HepG2 (cell line): Measurements from ENCODE around the gene CAMK2G. TPM values are rescaled to one million over a fixed set of nuclear protein-coding genes. Genes with fewer than 3 reads are reported as not detected.

Source experiments
- AGO1 ChIP-seq: fragments of 200-400 bp; formaldehyde crosslinking; IDR thresholded peaks from 2 replicates; pipeline ENCODE4 v1.6.1; 2017; ENCODE audit warnings: mild to moderate bottlenecking, low read depth, low read length, moderate library complexity; ENCODE audit not compliant: poor library complexity, severe bottlenecking
- ASH2L ChIP-seq: fragments of 300-600, 200-600 bp; sonication (generic); IDR thresholded peaks from 2 replicates; pipeline ENCODE4 v1.7.0; 2017; ENCODE audit warnings: low read depth, mild to moderate bottlenecking, moderate library complexity, mixed read lengths, low read length; ENCODE audit not compliant: insufficient read length
- NCOA5 ChIP-seq: sonication (generic); formaldehyde crosslinking; IDR thresholded peaks from 2 replicates; pipeline ENCODE4 v1.4.0; 2020; ENCODE audit warnings: missing genetic modification reagents
- RCOR2 ChIP-seq: IDR thresholded peaks from 2 replicates; pipeline ENCODE4 v1.6.1; 2016; ENCODE audit warnings: missing biosample characterization, missing genetic modification reagents
- SIN3A ChIP-seq: IDR thresholded peaks from 2 replicates; pipeline ENCODE4 v1.6.1; 2011; ENCODE audit warnings: low read depth, mild to moderate bottlenecking, control low read depth, low read length, borderline replicate concordance
- ZKSCAN5 ChIP-seq: sonication (generic); formaldehyde crosslinking; IDR thresholded peaks from 2 replicates; pipeline ENCODE4 v1.5.1; 2020; ENCODE audit warnings: mild to moderate bottlenecking, missing genetic modification reagents
- ZNF235 ChIP-seq: sonication (generic); formaldehyde crosslinking; IDR thresholded peaks from 2 replicates; pipeline ENCODE4 v1.8.1; 2023; ENCODE audit warnings: mild to moderate bottlenecking, missing genetic modification reagents, borderline replicate concordance
- ZNF737 ChIP-seq: sonication (generic); formaldehyde crosslinking; IDR thresholded peaks from 2 replicates; pipeline ENCODE4 v1.5.0; 2020; ENCODE audit warnings: missing genetic modification reagents, mild to moderate bottlenecking, borderline replicate concordance
- polyA plus RNA-seq, 8 experiments: library from polyadenylated mRNA; depleted of rRNA in 3 of 8; stranded (reverse) in 7 of 8; unstranded in 1 of 8; fragments of >200 nt; fragmentation: Illumina TruSeq in 4 of 8; extraction: Trizol in 4 of 8; gene quantifications; 2 replicates each; pipeline versions ENCODE4 v1.2.1 to v1.2.3, GENCODE V29; 2011 to 2016; ENCODE audit warnings: low read depth in 4 of 8, missing spikeins in 1 of 8, mixed read lengths in 1 of 8; ENCODE audit not compliant: insufficient read depth in 1 of 8
- total RNA-seq, 5 experiments: library from RNA; depleted of rRNA; stranded (reverse); fragments of >200 nt; fragmentation: Illumina TruSeq; extraction: Trizol; gene quantifications; 2 replicates each; pipeline ENCODE4 v1.2.3, GENCODE V29; 2016; ENCODE audit warnings: low read depth in 1 of 5
- TF ChIP-seq, protein P1 (sequence below): sonication (generic); formaldehyde crosslinking; IDR thresholded peaks from 2 replicates; pipeline ENCODE4 v1.9.0; 2021; ENCODE audit warnings: missing genetic modification reagents, mild to moderate bottlenecking, borderline replicate concordance
- TF ChIP-seq, protein P2 (sequence below): sonication (generic); formaldehyde crosslinking; IDR thresholded peaks from 2 replicates; pipeline ENCODE4 v1.5.0; 2020; ENCODE audit warnings: mild to moderate bottlenecking, missing genetic modification reagents, borderline replicate concordance
- TF ChIP-seq, protein P3 (sequence below): sonication (generic); formaldehyde crosslinking; IDR thresholded peaks from 2 replicates; pipeline ENCODE4 v1.4.0; 2020; ENCODE audit warnings: missing genetic modification reagents
- TF ChIP-seq, protein P4 (sequence below), 2 experiments: fragments of 450-650 bp in 1 of 2; sonication (generic) in 1 of 2; formaldehyde crosslinking; IDR thresholded peaks; 2 replicates each; pipeline versions ENCODE4 v1.5.0 to v1.8.0; 2020 to 2022; ENCODE audit warnings: mild to moderate bottlenecking in 1 of 2, missing genetic modification reagents in 1 of 2

The CAMK2G gene
- total and polyA plus RNA-seq, 2 of the 13 experiments (the other 11 are each of a cell fraction or from before 2014, with no cell fraction given), result 15.9 to 18.8 TPM

DNA sequence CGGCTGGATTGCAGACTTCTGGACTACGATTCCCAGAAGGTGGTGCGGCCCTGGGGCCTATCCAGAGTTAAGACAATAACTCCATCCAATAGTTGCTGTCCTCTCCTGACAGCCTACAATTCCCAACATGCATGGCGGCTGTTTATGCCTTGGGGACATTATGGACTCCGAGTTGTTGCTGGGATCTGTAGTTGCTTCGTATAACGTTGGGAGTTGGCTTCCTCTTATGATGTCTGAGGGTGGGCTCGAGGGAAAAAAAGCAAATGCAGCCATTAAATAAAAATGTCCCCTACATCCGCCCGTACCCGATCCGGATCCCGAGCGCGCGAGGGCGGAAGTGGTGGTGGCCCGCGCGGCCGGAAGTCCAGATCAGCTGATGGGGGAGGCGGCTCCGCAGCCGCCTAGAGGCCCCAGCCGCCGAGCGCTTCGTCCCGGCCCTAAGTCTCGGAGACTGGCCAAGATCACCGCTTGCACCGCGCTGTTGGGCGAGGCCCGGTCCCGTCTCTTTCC, 89.1 kb downstream of the CAMK2G start, which contains the start of gene ZSWIM8 (continued):
- no peak for TF ChIP-seq RCOR2
- no peak for TF ChIP-seq ZKSCAN5
- no peak for TF ChIP-seq ZNF235 (CRISPR knock-in tag)
- no peak for TF ChIP-seq ZNF737 (CRISPR knock-in tag)
- TF ChIP-seq, protein P1, sequence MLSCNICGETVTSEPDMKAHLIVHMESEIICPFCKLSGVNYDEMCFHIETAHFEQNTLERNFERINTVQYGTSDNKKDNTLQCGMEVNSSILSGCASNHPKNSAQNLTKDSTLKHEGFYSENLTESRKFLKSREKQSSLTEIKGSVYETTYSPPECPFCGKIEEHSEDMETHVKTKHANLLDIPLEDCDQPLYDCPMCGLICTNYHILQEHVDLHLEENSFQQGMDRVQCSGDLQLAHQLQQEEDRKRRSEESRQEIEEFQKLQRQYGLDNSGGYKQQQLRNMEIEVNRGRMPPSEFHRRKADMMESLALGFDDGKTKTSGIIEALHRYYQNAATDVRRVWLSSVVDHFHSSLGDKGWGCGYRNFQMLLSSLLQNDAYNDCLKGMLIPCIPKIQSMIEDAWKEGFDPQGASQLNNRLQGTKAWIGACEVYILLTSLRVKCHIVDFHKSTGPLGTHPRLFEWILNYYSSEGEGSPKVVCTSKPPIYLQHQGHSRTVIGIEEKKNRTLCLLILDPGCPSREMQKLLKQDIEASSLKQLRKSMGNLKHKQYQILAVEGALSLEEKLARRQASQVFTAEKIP (CRISPR knock-in tag), result no peak
- TF ChIP-seq, protein P2, sequence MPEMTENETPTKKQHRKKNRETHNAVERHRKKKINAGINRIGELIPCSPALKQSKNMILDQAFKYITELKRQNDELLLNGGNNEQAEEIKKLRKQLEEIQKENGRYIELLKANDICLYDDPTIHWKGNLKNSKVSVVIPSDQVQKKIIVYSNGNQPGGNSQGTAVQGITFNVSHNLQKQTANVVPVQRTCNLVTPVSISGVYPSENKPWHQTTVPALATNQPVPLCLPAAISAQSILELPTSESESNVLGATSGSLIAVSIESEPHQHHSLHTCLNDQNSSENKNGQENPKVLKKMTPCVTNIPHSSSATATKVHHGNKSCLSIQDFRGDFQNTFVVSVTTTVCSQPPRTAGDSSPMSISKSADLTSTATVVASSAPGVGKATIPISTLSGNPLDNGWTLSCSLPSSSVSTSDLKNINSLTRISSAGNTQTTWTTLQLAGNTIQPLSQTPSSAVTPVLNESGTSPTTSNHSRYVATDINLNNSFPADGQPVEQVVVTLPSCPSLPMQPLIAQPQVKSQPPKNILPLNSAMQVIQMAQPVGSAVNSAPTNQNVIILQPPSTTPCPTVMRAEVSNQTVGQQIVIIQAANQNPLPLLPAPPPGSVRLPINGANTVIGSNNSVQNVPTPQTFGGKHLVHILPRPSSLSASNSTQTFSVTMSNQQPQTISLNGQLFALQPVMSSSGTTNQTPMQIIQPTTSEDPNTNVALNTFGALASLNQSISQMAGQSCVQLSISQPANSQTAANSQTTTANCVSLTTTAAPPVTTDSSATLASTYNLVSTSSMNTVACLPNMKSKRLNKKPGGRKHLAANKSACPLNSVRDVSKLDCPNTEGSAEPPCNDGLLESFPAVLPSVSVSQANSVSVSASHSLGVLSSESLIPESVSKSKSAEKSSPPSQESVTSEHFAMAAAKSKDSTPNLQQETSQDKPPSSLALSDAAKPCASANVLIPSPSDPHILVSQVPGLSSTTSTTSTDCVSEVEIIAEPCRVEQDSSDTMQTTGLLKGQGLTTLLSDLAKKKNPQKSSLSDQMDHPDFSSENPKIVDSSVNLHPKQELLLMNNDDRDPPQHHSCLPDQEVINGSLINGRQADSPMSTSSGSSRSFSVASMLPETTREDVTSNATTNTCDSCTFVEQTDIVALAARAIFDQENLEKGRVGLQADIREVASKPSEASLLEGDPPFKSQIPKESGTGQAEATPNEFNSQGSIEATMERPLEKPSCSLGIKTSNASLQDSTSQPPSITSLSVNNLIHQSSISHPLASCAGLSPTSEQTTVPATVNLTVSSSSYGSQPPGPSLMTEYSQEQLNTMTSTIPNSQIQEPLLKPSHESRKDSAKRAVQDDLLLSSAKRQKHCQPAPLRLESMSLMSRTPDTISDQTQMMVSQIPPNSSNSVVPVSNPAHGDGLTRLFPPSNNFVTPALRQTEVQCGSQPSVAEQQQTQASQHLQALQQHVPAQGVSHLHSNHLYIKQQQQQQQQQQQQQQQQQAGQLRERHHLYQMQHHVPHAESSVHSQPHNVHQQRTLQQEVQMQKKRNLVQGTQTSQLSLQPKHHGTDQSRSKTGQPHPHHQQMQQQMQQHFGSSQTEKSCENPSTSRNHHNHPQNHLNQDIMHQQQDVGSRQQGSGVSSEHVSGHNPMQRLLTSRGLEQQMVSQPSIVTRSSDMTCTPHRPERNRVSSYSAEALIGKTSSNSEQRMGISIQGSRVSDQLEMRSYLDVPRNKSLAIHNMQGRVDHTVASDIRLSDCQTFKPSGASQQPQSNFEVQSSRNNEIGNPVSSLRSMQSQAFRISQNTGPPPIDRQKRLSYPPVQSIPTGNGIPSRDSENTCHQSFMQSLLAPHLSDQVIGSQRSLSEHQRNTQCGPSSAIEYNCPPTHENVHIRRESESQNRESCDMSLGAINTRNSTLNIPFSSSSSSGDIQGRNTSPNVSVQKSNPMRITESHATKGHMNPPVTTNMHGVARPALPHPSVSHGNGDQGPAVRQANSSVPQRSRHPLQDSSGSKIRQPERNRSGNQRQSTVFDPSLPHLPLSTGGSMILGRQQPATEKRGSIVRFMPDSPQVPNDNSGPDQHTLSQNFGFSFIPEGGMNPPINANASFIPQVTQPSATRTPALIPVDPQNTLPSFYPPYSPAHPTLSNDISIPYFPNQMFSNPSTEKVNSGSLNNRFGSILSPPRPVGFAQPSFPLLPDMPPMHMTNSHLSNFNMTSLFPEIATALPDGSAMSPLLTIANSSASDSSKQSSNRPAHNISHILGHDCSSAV (CRISPR knock-in tag), result no peak
- TF ChIP-seq AGO1, result no peak
- TF ChIP-seq, protein P3, sequence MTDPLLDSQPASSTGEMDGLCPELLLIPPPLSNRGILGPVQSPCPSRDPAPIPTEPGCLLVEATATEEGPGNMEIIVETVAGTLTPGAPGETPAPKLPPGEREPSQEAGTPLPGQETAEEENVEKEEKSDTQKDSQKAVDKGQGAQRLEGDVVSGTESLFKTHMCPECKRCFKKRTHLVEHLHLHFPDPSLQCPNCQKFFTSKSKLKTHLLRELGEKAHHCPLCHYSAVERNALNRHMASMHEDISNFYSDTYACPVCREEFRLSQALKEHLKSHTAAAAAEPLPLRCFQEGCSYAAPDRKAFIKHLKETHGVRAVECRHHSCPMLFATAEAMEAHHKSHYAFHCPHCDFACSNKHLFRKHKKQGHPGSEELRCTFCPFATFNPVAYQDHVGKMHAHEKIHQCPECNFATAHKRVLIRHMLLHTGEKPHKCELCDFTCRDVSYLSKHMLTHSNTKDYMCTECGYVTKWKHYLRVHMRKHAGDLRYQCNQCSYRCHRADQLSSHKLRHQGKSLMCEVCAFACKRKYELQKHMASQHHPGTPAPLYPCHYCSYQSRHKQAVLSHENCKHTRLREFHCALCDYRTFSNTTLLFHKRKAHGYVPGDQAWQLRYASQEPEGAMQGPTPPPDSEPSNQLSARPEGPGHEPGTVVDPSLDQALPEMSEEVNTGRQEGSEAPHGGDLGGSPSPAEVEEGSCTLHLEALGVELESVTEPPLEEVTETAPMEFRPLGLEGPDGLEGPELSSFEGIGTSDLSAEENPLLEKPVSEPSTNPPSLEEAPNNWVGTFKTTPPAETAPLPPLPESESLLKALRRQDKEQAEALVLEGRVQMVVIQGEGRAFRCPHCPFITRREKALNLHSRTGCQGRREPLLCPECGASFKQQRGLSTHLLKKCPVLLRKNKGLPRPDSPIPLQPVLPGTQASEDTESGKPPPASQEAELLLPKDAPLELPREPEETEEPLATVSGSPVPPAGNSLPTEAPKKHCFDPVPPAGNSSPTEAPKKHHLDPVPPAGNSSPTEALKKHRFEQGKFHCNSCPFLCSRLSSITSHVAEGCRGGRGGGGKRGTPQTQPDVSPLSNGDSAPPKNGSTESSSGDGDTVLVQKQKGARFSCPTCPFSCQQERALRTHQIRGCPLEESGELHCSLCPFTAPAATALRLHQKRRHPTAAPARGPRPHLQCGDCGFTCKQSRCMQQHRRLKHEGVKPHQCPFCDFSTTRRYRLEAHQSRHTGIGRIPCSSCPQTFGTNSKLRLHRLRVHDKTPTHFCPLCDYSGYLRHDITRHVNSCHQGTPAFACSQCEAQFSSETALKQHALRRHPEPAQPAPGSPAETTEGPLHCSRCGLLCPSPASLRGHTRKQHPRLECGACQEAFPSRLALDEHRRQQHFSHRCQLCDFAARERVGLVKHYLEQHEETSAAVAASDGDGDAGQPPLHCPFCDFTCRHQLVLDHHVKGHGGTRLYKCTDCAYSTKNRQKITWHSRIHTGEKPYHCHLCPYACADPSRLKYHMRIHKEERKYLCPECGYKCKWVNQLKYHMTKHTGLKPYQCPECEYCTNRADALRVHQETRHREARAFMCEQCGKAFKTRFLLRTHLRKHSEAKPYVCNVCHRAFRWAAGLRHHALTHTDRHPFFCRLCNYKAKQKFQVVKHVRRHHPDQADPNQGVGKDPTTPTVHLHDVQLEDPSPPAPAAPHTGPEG (CRISPR knock-in tag), result no peak
- TF ChIP-seq NCOA5 (CRISPR knock-in tag), result no peak
- TF ChIP-seq SIN3A, result peak; percentile 90
- TF ChIP-seq ASH2L, result peak; percentile 93
- TF ChIP-seq, protein P4, sequence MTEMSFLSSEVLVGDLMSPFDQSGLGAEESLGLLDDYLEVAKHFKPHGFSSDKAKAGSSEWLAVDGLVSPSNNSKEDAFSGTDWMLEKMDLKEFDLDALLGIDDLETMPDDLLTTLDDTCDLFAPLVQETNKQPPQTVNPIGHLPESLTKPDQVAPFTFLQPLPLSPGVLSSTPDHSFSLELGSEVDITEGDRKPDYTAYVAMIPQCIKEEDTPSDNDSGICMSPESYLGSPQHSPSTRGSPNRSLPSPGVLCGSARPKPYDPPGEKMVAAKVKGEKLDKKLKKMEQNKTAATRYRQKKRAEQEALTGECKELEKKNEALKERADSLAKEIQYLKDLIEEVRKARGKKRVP (CRISPR knock-in tag; IDR thresholded peaks at IDR 0.05), result no peak
